ENCODE data around the gene PRR14L.

GRCh38 chr22:31635638-31636306, 114.2 kb downstream of the PRR14L start:
- TF ChIP-seq, protein P1, sequence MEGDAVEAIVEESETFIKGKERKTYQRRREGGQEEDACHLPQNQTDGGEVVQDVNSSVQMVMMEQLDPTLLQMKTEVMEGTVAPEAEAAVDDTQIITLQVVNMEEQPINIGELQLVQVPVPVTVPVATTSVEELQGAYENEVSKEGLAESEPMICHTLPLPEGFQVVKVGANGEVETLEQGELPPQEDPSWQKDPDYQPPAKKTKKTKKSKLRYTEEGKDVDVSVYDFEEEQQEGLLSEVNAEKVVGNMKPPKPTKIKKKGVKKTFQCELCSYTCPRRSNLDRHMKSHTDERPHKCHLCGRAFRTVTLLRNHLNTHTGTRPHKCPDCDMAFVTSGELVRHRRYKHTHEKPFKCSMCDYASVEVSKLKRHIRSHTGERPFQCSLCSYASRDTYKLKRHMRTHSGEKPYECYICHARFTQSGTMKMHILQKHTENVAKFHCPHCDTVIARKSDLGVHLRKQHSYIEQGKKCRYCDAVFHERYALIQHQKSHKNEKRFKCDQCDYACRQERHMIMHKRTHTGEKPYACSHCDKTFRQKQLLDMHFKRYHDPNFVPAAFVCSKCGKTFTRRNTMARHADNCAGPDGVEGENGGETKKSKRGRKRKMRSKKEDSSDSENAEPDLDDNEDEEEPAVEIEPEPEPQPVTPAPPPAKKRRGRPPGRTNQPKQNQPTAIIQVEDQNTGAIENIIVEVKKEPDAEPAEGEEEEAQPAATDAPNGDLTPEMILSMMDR (IDR thresholded peaks at IDR 0.05), result no peak
- no peak for TF ChIP-seq ZFX (IDR thresholded peaks at IDR 0.05; ENCODE audit: borderline replicate concordance)

All from 22Rv1 (cell line).